ENCODE measurements around the gene SLC15A4.

The SLC15A4 gene

DNA sequence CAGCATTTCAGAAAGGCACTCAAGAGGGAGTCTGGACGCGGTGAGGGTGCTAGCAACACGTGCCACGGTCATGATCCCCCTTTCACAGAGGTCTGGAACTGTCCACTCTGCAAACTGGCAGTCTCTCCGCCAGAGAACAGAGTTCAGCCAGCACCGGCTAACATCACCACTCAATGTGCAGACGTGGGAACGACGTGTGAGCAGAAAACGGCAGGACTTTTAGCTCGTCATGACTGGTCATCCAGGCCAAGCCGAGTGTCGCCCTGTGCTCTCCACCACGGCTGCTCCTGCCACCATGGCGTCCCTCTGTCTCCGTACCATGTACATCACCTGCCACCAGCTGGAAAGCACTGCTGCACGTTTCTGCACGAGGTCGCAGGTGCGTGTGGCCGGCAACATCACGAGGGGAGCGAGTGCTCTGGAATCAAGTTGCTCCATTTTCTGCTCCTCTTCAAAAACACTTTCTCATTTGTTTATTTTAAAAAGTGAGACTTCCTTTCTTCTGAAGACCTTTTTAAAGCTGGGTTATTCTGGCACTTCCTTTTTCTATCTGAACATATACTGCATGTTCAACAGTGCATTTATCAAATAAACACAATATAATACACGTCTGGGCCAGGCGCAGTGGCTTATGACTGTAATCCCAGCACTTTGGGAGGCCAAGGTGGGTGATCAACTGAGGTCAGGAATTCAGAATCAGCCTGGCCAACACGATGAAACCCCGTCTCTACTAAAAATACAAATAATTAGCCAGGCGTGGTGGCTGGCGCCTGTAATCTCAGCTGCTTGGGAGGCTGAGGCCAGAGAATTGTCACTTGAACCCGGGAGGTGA, 28.0 kb downstream of the SLC15A4 start:
- TF ChIP-seq EZH2phosphoT487 (conservative IDR thresholded peaks at IDR 0.05; ENCODE audit: low read length), result no peak
- TF ChIP-seq, protein P1, sequence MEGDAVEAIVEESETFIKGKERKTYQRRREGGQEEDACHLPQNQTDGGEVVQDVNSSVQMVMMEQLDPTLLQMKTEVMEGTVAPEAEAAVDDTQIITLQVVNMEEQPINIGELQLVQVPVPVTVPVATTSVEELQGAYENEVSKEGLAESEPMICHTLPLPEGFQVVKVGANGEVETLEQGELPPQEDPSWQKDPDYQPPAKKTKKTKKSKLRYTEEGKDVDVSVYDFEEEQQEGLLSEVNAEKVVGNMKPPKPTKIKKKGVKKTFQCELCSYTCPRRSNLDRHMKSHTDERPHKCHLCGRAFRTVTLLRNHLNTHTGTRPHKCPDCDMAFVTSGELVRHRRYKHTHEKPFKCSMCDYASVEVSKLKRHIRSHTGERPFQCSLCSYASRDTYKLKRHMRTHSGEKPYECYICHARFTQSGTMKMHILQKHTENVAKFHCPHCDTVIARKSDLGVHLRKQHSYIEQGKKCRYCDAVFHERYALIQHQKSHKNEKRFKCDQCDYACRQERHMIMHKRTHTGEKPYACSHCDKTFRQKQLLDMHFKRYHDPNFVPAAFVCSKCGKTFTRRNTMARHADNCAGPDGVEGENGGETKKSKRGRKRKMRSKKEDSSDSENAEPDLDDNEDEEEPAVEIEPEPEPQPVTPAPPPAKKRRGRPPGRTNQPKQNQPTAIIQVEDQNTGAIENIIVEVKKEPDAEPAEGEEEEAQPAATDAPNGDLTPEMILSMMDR (IDR thresholded peaks at IDR 0.05; ENCODE audit: insufficient read depth, low read length, poor library complexity, severe bottlenecking), result no peak
- Histone ChIP-seq H4K20me1 (ENCODE audit: low read depth, low read length) (no peaks in the 10 kb centered on the region), H3K9me2 (replicated peaks; ENCODE audit: insufficient read depth, low read length) (no peaks in the 10 kb centered on the region), H3K4me2 (ENCODE audit: low read depth, low read length, poor library complexity, severe bottlenecking) (peak overlapping the region; percentile 59), H3K36me3 (ENCODE audit: low read length) (peaks cover 18% of the 10 kb centered on the region), H3K79me2 (ENCODE audit: insufficient read depth, low read length) (peaks cover 15% of the 10 kb centered on the region), H3K9ac (ENCODE audit: low read length) (peak overlapping the region; percentile 56), H3K9me3 (ENCODE audit: insufficient read depth, low read length) (no peaks in the 10 kb centered on the region), H3K4me3 (ENCODE audit: insufficient read depth, low read length, poor library complexity, severe bottlenecking) (no peak overlapping the region), H2AFZ (ENCODE audit: low read depth, low read length, severe bottlenecking) (no peak overlapping the region), H3K27ac (ENCODE audit: low read depth, low read length) (peak overlapping the region; percentile 98), H3K27me3 (ENCODE audit: low read length) (no peaks in the 10 kb centered on the region), H3F3A (ENCODE audit: insufficient read depth) (peaks cover 45% of the 10 kb centered on the region)

DNA sequence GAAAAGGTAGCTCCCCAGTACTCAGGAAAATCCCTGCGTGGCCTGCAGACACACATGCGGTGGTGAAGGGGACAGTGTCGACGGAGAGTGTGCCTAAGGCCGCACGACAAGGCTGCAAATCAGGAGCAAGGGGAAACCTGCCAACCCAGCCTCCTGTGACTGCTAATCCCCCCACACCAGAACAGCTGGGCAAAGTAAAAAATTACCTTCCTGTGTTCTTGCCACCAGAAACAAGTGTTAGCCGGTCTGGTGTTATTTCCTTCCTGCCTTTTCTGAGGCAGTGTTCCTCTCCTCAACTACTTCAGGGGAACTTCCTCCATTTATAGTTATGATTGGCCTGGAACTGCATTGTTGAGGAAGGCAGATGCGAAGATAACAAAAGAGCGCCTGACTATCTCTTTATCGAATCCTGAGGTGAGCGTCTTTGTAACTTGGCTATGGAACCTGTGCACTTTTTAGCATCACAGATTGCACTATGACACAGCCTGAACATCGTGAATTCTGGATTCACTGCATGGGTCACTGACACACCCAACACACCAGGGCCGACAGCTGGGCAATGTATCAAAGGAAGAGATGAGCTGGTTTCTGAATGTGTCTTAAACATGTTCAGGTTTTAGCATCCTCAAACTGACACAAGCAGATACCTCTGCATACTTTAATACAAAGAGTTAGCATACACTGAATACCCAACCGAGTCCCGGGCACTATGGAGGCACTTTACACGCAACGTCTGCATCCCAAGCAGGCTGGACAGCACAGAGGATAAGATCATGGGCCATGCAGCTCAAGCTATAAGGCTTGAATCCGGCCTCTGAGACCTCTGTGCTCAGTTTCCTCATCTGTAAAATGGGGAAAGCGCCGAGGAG, 28.9 kb downstream of the SLC15A4 start:
- peaks cover 50% of the 10 kb centered on the region for H3F3A ChIP-seq (ENCODE audit: insufficient read depth)
- H2AFZ ChIP-seq (ENCODE audit: low read depth, low read length, severe bottlenecking), result no peak overlapping the region
- TF ChIP-seq, protein P1 (IDR thresholded peaks at IDR 0.05; ENCODE audit: insufficient read depth, low read length, poor library complexity, severe bottlenecking), result no peak
- no peak for TF ChIP-seq EZH2phosphoT487 (conservative IDR thresholded peaks at IDR 0.05; ENCODE audit: low read length)
- no peaks in the 10 kb centered on the region for H3K9me2 ChIP-seq (replicated peaks; ENCODE audit: insufficient read depth, low read length)
- H3K27me3 ChIP-seq (ENCODE audit: low read length), result no peaks in the 10 kb centered on the region
- peak overlapping the region; percentile 52 for H3K9ac ChIP-seq (ENCODE audit: low read length)
- no peak overlapping the region for H3K4me3 ChIP-seq (ENCODE audit: insufficient read depth, low read length, poor library complexity, severe bottlenecking)
- H3K36me3 ChIP-seq (ENCODE audit: low read length), result peaks cover 12% of the 10 kb centered on the region
- no peaks in the 10 kb centered on the region for H3K9me3 ChIP-seq (ENCODE audit: insufficient read depth, low read length)
- peaks cover 9% of the 10 kb centered on the region; the same call in 1 of the 2 replicates for H3K79me2 ChIP-seq (ENCODE audit: insufficient read depth, low read length)
- H3K27ac ChIP-seq (ENCODE audit: low read depth, low read length), result peak overlapping the region; percentile 98
- peak overlapping the region; percentile 59 for H3K4me2 ChIP-seq (ENCODE audit: low read depth, low read length, poor library complexity, severe bottlenecking)
- H4K20me1 ChIP-seq (ENCODE audit: low read depth, low read length), result no peaks in the 10 kb centered on the region

- Histone ChIP-seq H3K9ac (ENCODE audit: low read length) (no peak overlapping the region), H3K9me3 (ENCODE audit: insufficient read depth, low read length) (no peaks in the 10 kb centered on the region), H3K27me3 (ENCODE audit: low read length) (no peaks in the 10 kb centered on the region), H4K20me1 (ENCODE audit: low read depth, low read length) (no peaks in the 10 kb centered on the region), H2AFZ (ENCODE audit: low read depth, low read length, severe bottlenecking) (no peak overlapping the region), H3K27ac (ENCODE audit: low read depth, low read length) (peak overlapping the region; percentile 98; the same call in 1 of the 2 replicates), H3K36me3 (ENCODE audit: low read length) (peaks cover 12% of the 10 kb centered on the region), H3K4me2 (ENCODE audit: low read depth, low read length, poor library complexity, severe bottlenecking) (no peak overlapping the region), H3K79me2 (ENCODE audit: insufficient read depth, low read length) (peaks cover 9% of the 10 kb centered on the region; the same call in 1 of the 2 replicates), H3K4me3 (ENCODE audit: insufficient read depth, low read length, poor library complexity, severe bottlenecking) (no peak overlapping the region), H3K9me2 (replicated peaks; ENCODE audit: insufficient read depth, low read length) (no peaks in the 10 kb centered on the region), H3F3A (ENCODE audit: insufficient read depth) (peaks cover 48% of the 10 kb centered on the region)
- no peak for TF ChIP-seq EZH2phosphoT487 (conservative IDR thresholded peaks at IDR 0.05; ENCODE audit: low read length)
- TF ChIP-seq, protein P1 (IDR thresholded peaks at IDR 0.05; ENCODE audit: insufficient read depth, low read length, poor library complexity, severe bottlenecking), result no peak
Observed at GRCh38 chr12:128793701-128794100, 30.1 kb downstream of the SLC15A4 start.
